Tibial nerve (tissue), 4 donors: Measurements from ENCODE around the gene GON4L.

Experiments used
- CTCF ChIP-seq, 5 experiments: fragments of 200-600 bp in 3 of 5; fragments of 450-650 bp in 2 of 5; sonication (generic) in 3 of 5; IDR thresholded peaks; one replicate each; pipeline ENCODE4 v1.5.1; 2016 to 2019; ENCODE audit warnings: antibody characterized with exemption in 5 of 5, mild to moderate bottlenecking in 3 of 5, moderate library complexity in 2 of 5
- EP300 ChIP-seq, 2 donors: sonication (generic); formaldehyde crosslinking; IDR thresholded peaks; one replicate each; pipeline ENCODE4 v1.6.1; 2017; ENCODE audit warnings: antibody characterized with exemption in 2 of 2, mild to moderate bottlenecking in 1 of 2
- POLR2A ChIP-seq, 2 donors: fragments of 450-650 bp; IDR thresholded peaks; one replicate each; pipeline ENCODE4 v1.6.1; 2017; ENCODE audit warnings: antibody characterized with exemption in 2 of 2, mild to moderate bottlenecking in 2 of 2, moderate library complexity in 2 of 2

GRCh38 chr1:155725142-155725541 lies 131.9 kb downstream of the GON4L start:
- TF ChIP-seq POLR2A (IDR thresholded peaks at IDR 0.05) (no peak), CTCF (IDR thresholded peaks at IDR 0.05) (no peak), EP300 (IDR thresholded peaks at IDR 0.05) (no peak)
